ENCODE measurements around the gene JOSD1.

JOSD1 gene

GRCh38 chr22:38727530-38728451 is 27.0 kb upstream of the JOSD1 start:
- Mint-ChIP-seq H3K27me3 (no peaks in the 10 kb centered on the region), H3K27ac (no peak overlapping the region), H3K4me3 (no peak overlapping the region), H3K4me1 (ENCODE audit: low read depth) (no peaks in the 10 kb centered on the region), H3K9me3 (no peaks in the 10 kb centered on the region), H3K36me3 (ENCODE audit: low read depth) (peaks cover 100% of the 10 kb centered on the region)
- intact Hi-C loops (cut with micrococcal nuclease), result no loop called here

GRCh38 chr22:38727123-38727522 is 26.4 kb upstream of the JOSD1 start:
- Mint-ChIP-seq H3K4me3 (no peak overlapping the region), H3K27ac (no peak overlapping the region), H3K4me1 (ENCODE audit: low read depth) (no peaks in the 10 kb centered on the region), H3K9me3 (no peaks in the 10 kb centered on the region), H3K36me3 (ENCODE audit: low read depth) (peaks cover 100% of the 10 kb centered on the region), H3K27me3 (no peaks in the 10 kb centered on the region)
- intact Hi-C loops (cut with micrococcal nuclease), result no loop called here

GRCh38 chr22:38725900-38726655 is 25.3 kb upstream of the JOSD1 start:
- Mint-ChIP-seq H3K9me3 (no peaks in the 10 kb centered on the region), H3K36me3 (ENCODE audit: low read depth) (peaks cover 100% of the 10 kb centered on the region), H3K27ac (no peak overlapping the region), H3K4me3 (no peak overlapping the region), H3K4me1 (ENCODE audit: low read depth) (no peaks in the 10 kb centered on the region), H3K27me3 (no peaks in the 10 kb centered on the region)
- intact Hi-C loops (cut with micrococcal nuclease), result no loop called here

GRCh38 chr22:38724926-38725571 is 24.3 kb upstream of the JOSD1 start:
- peaks cover 100% of the 10 kb centered on the region for H3K36me3 Mint-ChIP-seq (ENCODE audit: low read depth)
- H3K27me3 Mint-ChIP-seq, result no peaks in the 10 kb centered on the region
- no peak overlapping the region for H3K27ac Mint-ChIP-seq
- no peaks in the 10 kb centered on the region for H3K9me3 Mint-ChIP-seq
- H3K4me1 Mint-ChIP-seq (ENCODE audit: low read depth), result no peaks in the 10 kb centered on the region
- no peak overlapping the region for H3K4me3 Mint-ChIP-seq
- intact Hi-C loops (cut with micrococcal nuclease), result no loop called here

GRCh38 chr22:38724176-38724575 is 23.4 kb upstream of the JOSD1 start:
- Mint-ChIP-seq H3K27me3 (no peaks in the 10 kb centered on the region), H3K36me3 (ENCODE audit: low read depth) (peaks cover 100% of the 10 kb centered on the region), H3K4me3 (no peak overlapping the region), H3K27ac (no peak overlapping the region), H3K4me1 (ENCODE audit: low read depth) (no peaks in the 10 kb centered on the region), H3K9me3 (no peaks in the 10 kb centered on the region)
- intact Hi-C loops (cut with micrococcal nuclease), result no loop called here

GRCh38 chr22:38721551-38721950 is 20.8 kb upstream of the JOSD1 start:
- H3K36me3 Mint-ChIP-seq (ENCODE audit: low read depth), result peaks cover 96% of the 10 kb centered on the region
- intact Hi-C loops (cut with micrococcal nuclease), result no loop called here

GRCh38 chr22:38720350-38720749 is 19.6 kb upstream of the JOSD1 start:
- Mint-ChIP-seq H3K4me3 (no peak overlapping the region), H3K4me1 (ENCODE audit: low read depth) (peaks cover 24% of the 10 kb centered on the region), H3K27ac (no peak overlapping the region), H3K9me3 (no peaks in the 10 kb centered on the region), H3K36me3 (ENCODE audit: low read depth) (peaks cover 96% of the 10 kb centered on the region), H3K27me3 (no peaks in the 10 kb centered on the region)
- intact Hi-C loops (cut with micrococcal nuclease), result no loop called here

More at GRCh38 chr22:38721551-38721950, 20.8 kb upstream of the JOSD1 start:
- H3K27me3 Mint-ChIP-seq, result no peaks in the 10 kb centered on the region
- peak overlapping the region; percentile 15 for H3K27ac Mint-ChIP-seq
- peaks cover 15% of the 10 kb centered on the region for H3K4me1 Mint-ChIP-seq (ENCODE audit: low read depth)
- no peaks in the 10 kb centered on the region for H3K9me3 Mint-ChIP-seq
- no peak overlapping the region for H3K4me3 Mint-ChIP-seq

- H3K4me3 Mint-ChIP-seq, result no peak overlapping the region
- peaks cover 86% of the 10 kb centered on the region for H3K36me3 Mint-ChIP-seq (ENCODE audit: low read depth)
- H3K4me1 Mint-ChIP-seq (ENCODE audit: low read depth), result peaks cover 36% of the 10 kb centered on the region
- intact Hi-C loops (cut with micrococcal nuclease), result no loop called here
- H3K27me3 Mint-ChIP-seq, result no peaks in the 10 kb centered on the region
- H3K9me3 Mint-ChIP-seq, result no peaks in the 10 kb centered on the region
- H3K27ac Mint-ChIP-seq, result no peak overlapping the region
Observed at GRCh38 chr22:38719196-38719595, 18.5 kb upstream of the JOSD1 start.

- Mint-ChIP-seq H3K27me3 (no peaks in the 10 kb centered on the region), H3K27ac (no peak overlapping the region), H3K4me3 (no peak overlapping the region), H3K9me3 (no peaks in the 10 kb centered on the region), H3K4me1 (ENCODE audit: low read depth) (peaks cover 44% of the 10 kb centered on the region), H3K36me3 (ENCODE audit: low read depth) (peaks cover 78% of the 10 kb centered on the region)
- intact Hi-C loops (cut with micrococcal nuclease), result no loop called here
Observed at GRCh38 chr22:38718414-38718813, 17.7 kb upstream of the JOSD1 start.

- Mint-ChIP-seq H3K9me3 (no peaks in the 10 kb centered on the region), H3K4me3 (no peak overlapping the region), H3K27ac (no peak overlapping the region), H3K27me3 (no peaks in the 10 kb centered on the region), H3K36me3 (ENCODE audit: low read depth) (peaks cover 69% of the 10 kb centered on the region), H3K4me1 (ENCODE audit: low read depth) (peaks cover 54% of the 10 kb centered on the region)
- intact Hi-C loops (cut with micrococcal nuclease), result no loop called here
Observed at GRCh38 chr22:38717244-38717643, 16.5 kb upstream of the JOSD1 start.

GRCh38 chr22:38716826-38717225 is 16.1 kb upstream of the JOSD1 start:
- intact Hi-C loops (cut with micrococcal nuclease), result no loop called here
- Mint-ChIP-seq H3K27ac (no peak overlapping the region), H3K27me3 (no peaks in the 10 kb centered on the region), H3K4me3 (no peak overlapping the region), H3K9me3 (no peaks in the 10 kb centered on the region), H3K4me1 (ENCODE audit: low read depth) (peaks cover 58% of the 10 kb centered on the region), H3K36me3 (ENCODE audit: low read depth) (peaks cover 69% of the 10 kb centered on the region)

GRCh38 chr22:38716271-38716670 is 15.5 kb upstream of the JOSD1 start:
- Mint-ChIP-seq H3K27ac (no peak overlapping the region), H3K36me3 (ENCODE audit: low read depth) (peaks cover 68% of the 10 kb centered on the region), H3K4me1 (ENCODE audit: low read depth) (peaks cover 58% of the 10 kb centered on the region), H3K4me3 (no peak overlapping the region), H3K27me3 (no peaks in the 10 kb centered on the region), H3K9me3 (no peaks in the 10 kb centered on the region)
- intact Hi-C loops (cut with micrococcal nuclease), result no loop called here

- intact Hi-C loops (cut with micrococcal nuclease), result no loop called here
- Mint-ChIP-seq H3K9me3 (no peaks in the 10 kb centered on the region), H3K4me3 (no peak overlapping the region), H3K36me3 (ENCODE audit: low read depth) (peaks cover 68% of the 10 kb centered on the region), H3K4me1 (ENCODE audit: low read depth) (peaks cover 58% of the 10 kb centered on the region), H3K27ac (peak overlapping the region; percentile 52), H3K27me3 (no peaks in the 10 kb centered on the region)
Observed at GRCh38 chr22:38715852-38716251, 15.1 kb upstream of the JOSD1 start.
